CD4-positive, CD25-positive, alpha-beta regulatory T cell (primary cell): ENCODE measurements around the gene GRM2. TPM values are rescaled to one million over a fixed set of nuclear protein-coding genes. Genes with fewer than 3 reads are reported as not detected.
A peak's percentile ranks its signal among the peaks of the same experiment; 100 is the strongest.

Experiments used
- ATAC-seq, 2 donors: fragments of 150-1000 bp; cut with Tn5 transposase; one replicate each; pipeline ENCODE4 v1.10.0; 2021; ENCODE audit warnings: low read depth in 2 of 2, moderate number of reproducible peaks in 2 of 2, moderate library complexity in 1 of 2
- DNase-seq, 3 donors: peaks; one replicate each; pipeline versions ENCODE4 v3.0.0 to v3.0.0-alpha.2; 2012 to 2022; ENCODE audit warnings: mixed read lengths in 1 of 3
- H3K27ac ChIP-seq: one replicate; pipeline ENCODE4 v1.7.0; 2013; ENCODE audit warnings: mild to moderate bottlenecking, low read length; ENCODE audit not compliant: insufficient read depth, poor library complexity, severe bottlenecking
- H3K27me3 ChIP-seq: one replicate; pipeline ENCODE4 v1.7.0; 2013; ENCODE audit warnings: low read length; ENCODE audit not compliant: control insufficient read depth, insufficient read depth
- H3K36me3 ChIP-seq: one replicate; pipeline ENCODE4 v1.7.0; 2013; ENCODE audit warnings: mild to moderate bottlenecking, low read length, moderate library complexity; ENCODE audit not compliant: control insufficient read depth, insufficient read depth
- H3K4me1 ChIP-seq: 2 replicates; pipeline ENCODE4 v1.7.0; 2013; ENCODE audit warnings: mild to moderate bottlenecking, low read length; ENCODE audit not compliant: insufficient read depth, control insufficient read depth, poor library complexity, severe bottlenecking
- H3K4me3 ChIP-seq: one replicate; pipeline ENCODE4 v1.7.0; 2013; ENCODE audit warnings: low read depth, mild to moderate bottlenecking, low read length, moderate library complexity
- H3K9me3 ChIP-seq, 2 experiments: 1 replicate in 1 of 2; 2 replicates in 1 of 2; pipeline ENCODE4 v1.7.0; 2013; ENCODE audit warnings: low read length in 2 of 2, mild to moderate bottlenecking in 1 of 2, moderate library complexity in 1 of 2; ENCODE audit not compliant: control insufficient read depth in 2 of 2
- H3K27ac Mint-ChIP-seq, 3 donors: one replicate each; pipeline ENCODE4 v1.8.0; 2020 to 2022; ENCODE audit warnings: mild to moderate bottlenecking in 3 of 3, mixed read lengths in 3 of 3, moderate library complexity in 2 of 3
- H3K27me3 Mint-ChIP-seq: one replicate; pipeline ENCODE4 v1.8.0; 2022; ENCODE audit warnings: mild to moderate bottlenecking, mixed read lengths
- H3K36me3 Mint-ChIP-seq: one replicate; pipeline ENCODE4 v1.8.0; 2020; ENCODE audit warnings: mixed read lengths
- H3K4me1 Mint-ChIP-seq, 4 donors: one replicate each; pipeline ENCODE4 v1.8.0; 2020 to 2022; ENCODE audit warnings: mixed read lengths in 4 of 4, mild to moderate bottlenecking in 1 of 4
- H3K4me3 Mint-ChIP-seq, 4 donors: one replicate each; pipeline ENCODE4 v1.8.0; 2020 to 2022; ENCODE audit warnings: mild to moderate bottlenecking in 4 of 4, mixed read lengths in 4 of 4, moderate library complexity in 3 of 4
- H3K9me3 Mint-ChIP-seq, 7 donors: one replicate each; pipeline ENCODE4 v1.8.0; 2020 to 2022; ENCODE audit warnings: mixed read lengths in 7 of 7, mild to moderate bottlenecking in 3 of 7, moderate library complexity in 2 of 7
- polyA plus RNA-seq, 4 donors: library from polyadenylated mRNA; unstranded; fragments of 300-500 nt; fragmentation: Illumina TruSeq; gene quantifications; one replicate each; pipeline ENCODE4 v1.2.3, GENCODE V29; 2021
- total RNA-seq: library from RNA; stranded (reverse); gene quantifications from one replicate; pipeline ENCODE4 v1.2.3, GENCODE V29; 2022

GRM2 gene
- total and polyA plus RNA-seq, 5 donors from 2014 or later: 0.29 to 3.0 TPM; not detected in 3

- ATAC-seq (no peak), DNase-seq (no peak)
- no peaks in the 10 kb centered on the region for H3K9me3 ChIP-seq
- Mint-ChIP-seq H3K4me1 (peaks cover 16 to 99% (median 75%) of the 10 kb centered on the region in 4 donors), H3K27me3 (peaks cover 4% of the 10 kb centered on the region), H3K9me3 (no peaks in the 10 kb centered on the region), H3K36me3 (peaks cover 20% of the 10 kb centered on the region), H3K4me3 (peak overlapping the region in 3 of 4 donors; percentile 67 to 83 (median 68)), H3K27ac (peak overlapping the region; percentile 77 to 93 (median 88))
- no peaks in the 10 kb centered on the region for H3K27me3 ChIP-seq
- no peak overlapping the region for H3K27ac ChIP-seq
- peaks cover 98% of the 10 kb centered on the region for H3K4me1 ChIP-seq
- H3K4me3 ChIP-seq: no peak overlapping the region
- H3K36me3 ChIP-seq: peaks cover 10% of the 10 kb centered on the region
Measured at GRCh38 chr3:51677358-51677757, 29.5 kb upstream of the GRM2 start.

- Mint-ChIP-seq H3K9me3 (no peaks in the 10 kb centered on the region), H3K27ac (peak overlapping the region; percentile 88 to 94 (median 93)), H3K27me3 (no peaks in the 10 kb centered on the region), H3K4me3 (peak overlapping the region in 3 of 4 donors; percentile 52 to 73 (median 67)), H3K36me3 (peaks cover 20% of the 10 kb centered on the region), H3K4me1 (peaks cover 10 to 100% (median 73%) of the 10 kb centered on the region in 4 donors)
- ATAC-seq (no peak), DNase-seq (peak in 1 of 3 donors; percentile 58)
- H3K27me3 ChIP-seq: no peaks in the 10 kb centered on the region
- H3K4me1 ChIP-seq: peaks cover 98% of the 10 kb centered on the region
- no peak overlapping the region for H3K4me3 ChIP-seq
- H3K27ac ChIP-seq: peak overlapping the region; percentile 28
- peaks cover 10% of the 10 kb centered on the region for H3K36me3 ChIP-seq
- H3K9me3 ChIP-seq: no peaks in the 10 kb centered on the region
Measured at GRCh38 chr3:51678186-51678585, 28.7 kb upstream of the GRM2 start.

- Histone ChIP-seq H3K4me3 (no peak overlapping the region), H3K27ac (peak overlapping the region; percentile 28), H3K27me3 (no peaks in the 10 kb centered on the region), H3K36me3 (peaks cover 14% of the 10 kb centered on the region), H3K4me1 (peaks cover 98% of the 10 kb centered on the region), H3K9me3 (no peaks in the 10 kb centered on the region)
- Mint-ChIP-seq H3K27me3 (no peaks in the 10 kb centered on the region), H3K4me3 (peak overlapping the region in 3 of 4 donors; percentile 10 to 67 (median 52)), H3K9me3 (no peaks in the 10 kb centered on the region), H3K36me3 (peaks cover 21% of the 10 kb centered on the region), H3K4me1 (peaks cover 6 to 100% (median 71%) of the 10 kb centered on the region in 4 donors), H3K27ac (peak overlapping the region in 2 of 3 donors; percentile 88 to 94)
- DNase-seq (no peak), ATAC-seq (no peak)
Measured at GRCh38 chr3:51678641-51679040, 28.2 kb upstream of the GRM2 start.

- Mint-ChIP-seq H3K36me3 (peaks cover 26% of the 10 kb centered on the region), H3K27ac (peak overlapping the region; percentile 83 to 92 (median 88)), H3K4me3 (peak overlapping the region in 2 of 4 donors; percentile 22 to 66), H3K27me3 (no peaks in the 10 kb centered on the region), H3K4me1 (peaks cover 5 to 100% (median 70%) of the 10 kb centered on the region in 4 donors), H3K9me3 (no peaks in the 10 kb centered on the region)
- Histone ChIP-seq H3K9me3 (no peaks in the 10 kb centered on the region), H3K36me3 (peaks cover 15% of the 10 kb centered on the region), H3K27me3 (no peaks in the 10 kb centered on the region), H3K27ac (no peak overlapping the region), H3K4me1 (peaks cover 98% of the 10 kb centered on the region), H3K4me3 (no peak overlapping the region)
- ATAC-seq (no peak), DNase-seq (no peak)
Measured at GRCh38 chr3:51679318-51679717, 27.6 kb upstream of the GRM2 start.

DNA sequence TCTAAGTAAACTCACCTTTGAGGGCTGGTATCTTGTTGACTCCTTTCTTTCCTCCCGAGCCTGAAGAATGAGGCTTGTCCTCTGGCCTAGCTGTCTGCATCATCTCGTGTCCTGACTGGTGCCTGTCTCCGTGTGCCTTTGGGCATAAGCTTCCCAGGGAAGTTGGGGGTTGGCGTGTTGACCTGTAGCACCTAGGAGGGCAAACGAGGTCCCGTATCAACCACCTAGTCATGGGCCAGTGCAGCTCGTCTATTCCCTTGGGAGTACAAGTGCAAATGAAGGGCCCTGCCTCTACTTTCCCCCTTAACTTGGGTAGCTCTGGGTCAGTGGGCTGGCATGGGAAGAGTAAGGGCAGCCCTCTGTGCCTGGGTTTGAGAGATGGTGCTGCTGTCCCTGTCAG, 27.1 kb upstream of the GRM2 start:
- DNase-seq (no peak), ATAC-seq (no peak)
- peaks cover 5 to 100% (median 72%) of the 10 kb centered on the region in 4 donors for H3K4me1 Mint-ChIP-seq
- no peaks in the 10 kb centered on the region for H3K27me3 Mint-ChIP-seq
- no peaks in the 10 kb centered on the region for H3K9me3 ChIP-seq
- no peak overlapping the region for H3K27ac ChIP-seq
- H3K4me3 Mint-ChIP-seq: peak overlapping the region in 2 of 4 donors; percentile 22 to 66
- peaks cover 25% of the 10 kb centered on the region for H3K36me3 Mint-ChIP-seq
- no peaks in the 10 kb centered on the region for H3K9me3 Mint-ChIP-seq
- H3K36me3 ChIP-seq: peaks cover 17% of the 10 kb centered on the region
- H3K4me1 ChIP-seq: peaks cover 98% of the 10 kb centered on the region
- H3K27ac Mint-ChIP-seq: peak overlapping the region; percentile 83 to 92 (median 88)
- no peaks in the 10 kb centered on the region for H3K27me3 ChIP-seq
- H3K4me3 ChIP-seq: no peak overlapping the region

DNA sequence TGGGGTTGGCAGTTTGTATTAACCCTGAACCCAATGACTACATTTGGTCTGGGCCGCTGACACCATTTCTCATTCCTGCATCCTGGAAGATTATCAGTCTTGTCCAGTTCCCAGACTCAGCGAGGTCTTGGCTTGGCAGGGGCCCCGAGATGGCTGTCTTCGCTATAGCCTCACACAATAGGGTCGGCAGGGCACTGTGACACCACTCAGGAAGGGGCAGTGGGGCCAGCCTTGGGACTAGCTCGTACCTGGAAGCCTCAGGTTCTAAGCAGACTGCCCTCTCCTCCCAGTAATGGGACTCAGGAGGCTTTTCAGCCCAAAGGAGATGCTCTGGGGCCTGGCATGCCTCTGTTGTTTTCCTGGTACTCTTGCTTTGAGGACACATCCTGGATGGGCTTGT, 26.7 kb upstream of the GRM2 start:
- peaks cover 18% of the 10 kb centered on the region for H3K36me3 ChIP-seq
- H3K9me3 ChIP-seq: no peaks in the 10 kb centered on the region
- H3K4me1 Mint-ChIP-seq: peaks cover 8 to 100% (median 72%) of the 10 kb centered on the region in 4 donors
- peaks cover 98% of the 10 kb centered on the region for H3K4me1 ChIP-seq
- H3K4me3 ChIP-seq: no peak overlapping the region
- peak overlapping the region in 3 of 4 donors; percentile 8 to 73 (median 54) for H3K4me3 Mint-ChIP-seq
- H3K27ac Mint-ChIP-seq: peak overlapping the region in 2 of 3 donors; percentile 83 to 92
- ATAC-seq (no peak), DNase-seq (no peak)
- peaks cover 26% of the 10 kb centered on the region for H3K36me3 Mint-ChIP-seq
- H3K9me3 Mint-ChIP-seq: no peaks in the 10 kb centered on the region
- H3K27ac ChIP-seq: peak overlapping the region; percentile 67
- H3K27me3 Mint-ChIP-seq: no peaks in the 10 kb centered on the region
- no peaks in the 10 kb centered on the region for H3K27me3 ChIP-seq

GRCh38 chr3:51680663-51681230, 26.1 kb upstream of the GRM2 start:
- DNase-seq (no peak), ATAC-seq (no peak)
- Histone ChIP-seq H3K36me3 (peaks cover 18% of the 10 kb centered on the region), H3K27ac (peak overlapping the region; percentile 67), H3K27me3 (no peaks in the 10 kb centered on the region), H3K4me1 (peaks cover 98% of the 10 kb centered on the region), H3K4me3 (peak overlapping the region; percentile 72), H3K9me3 (no peaks in the 10 kb centered on the region)
- H3K27me3 Mint-ChIP-seq: no peaks in the 10 kb centered on the region
- H3K4me3 Mint-ChIP-seq: peak overlapping the region; percentile 66 to 82 (median 75)
- peaks cover 13 to 100% (median 72%) of the 10 kb centered on the region in 4 donors for H3K4me1 Mint-ChIP-seq
- peaks cover 28% of the 10 kb centered on the region for H3K36me3 Mint-ChIP-seq
- H3K27ac Mint-ChIP-seq: peak overlapping the region; percentile 83 to 95 (median 92)
- H3K9me3 Mint-ChIP-seq: no peaks in the 10 kb centered on the region

- H3K27ac Mint-ChIP-seq: peak overlapping the region; percentile 83 to 95 (median 92)
- Histone ChIP-seq H3K4me1 (peaks cover 98% of the 10 kb centered on the region), H3K4me3 (peak overlapping the region; percentile 72), H3K36me3 (peaks cover 18% of the 10 kb centered on the region), H3K9me3 (no peaks in the 10 kb centered on the region), H3K27ac (peak overlapping the region; percentile 67), H3K27me3 (no peaks in the 10 kb centered on the region)
- no peaks in the 10 kb centered on the region for H3K27me3 Mint-ChIP-seq
- peak overlapping the region; percentile 66 to 82 (median 75) for H3K4me3 Mint-ChIP-seq
- peaks cover 29% of the 10 kb centered on the region for H3K36me3 Mint-ChIP-seq
- H3K9me3 Mint-ChIP-seq: no peaks in the 10 kb centered on the region
- DNase-seq (peak; percentile 19 to 87 (median 53)), ATAC-seq (peak; percentile 33 to 44)
- peaks cover 13 to 100% (median 72%) of the 10 kb centered on the region in 4 donors for H3K4me1 Mint-ChIP-seq
Measured at GRCh38 chr3:51681453-51681852, 25.4 kb upstream of the GRM2 start.
